HUES64 (cell line): Measurements from ENCODE around the gene SH3RF3.

Experiments used
- H3K27ac ChIP-seq: 2 replicates; pipeline ENCODE4 v1.7.0; 2013; ENCODE audit warnings: low read depth, low read length, inconsistent platforms
- H3K27me3 ChIP-seq: 2 replicates; pipeline ENCODE4 v1.6.1; 2013; ENCODE audit warnings: mild to moderate bottlenecking, low read length; ENCODE audit not compliant: insufficient read depth
- H3K36me3 ChIP-seq: 2 replicates; pipeline ENCODE4 v1.6.1; 2013; ENCODE audit warnings: mild to moderate bottlenecking, low read length; ENCODE audit not compliant: insufficient read depth
- H3K4me1 ChIP-seq: 2 replicates; pipeline ENCODE4 v1.6.1; 2013; ENCODE audit warnings: mild to moderate bottlenecking, low read length, moderate library complexity; ENCODE audit not compliant: insufficient read depth
- H3K4me3 ChIP-seq: 2 replicates; pipeline ENCODE4 v1.5.1; 2013; ENCODE audit warnings: mild to moderate bottlenecking, low read length, moderate library complexity
- H3K9ac ChIP-seq: 2 replicates; pipeline ENCODE4 v1.6.1; 2013; ENCODE audit warnings: mild to moderate bottlenecking, low read depth, low read length
- H3K9me3 ChIP-seq: 2 replicates; pipeline ENCODE4 v1.6.1; 2013; ENCODE audit warnings: low read depth, low read length; ENCODE audit not compliant: insufficient read depth
- WGBS: fragments of 150-250, 120-280 bp; methylation state at CpG from one replicate; pipeline ENCODE4 v1.1.7; 2013; ENCODE audit warnings: missing lambda C conversion rate; 5-methylcytosine and 5-hydroxymethylcytosine counted together

The SH3RF3 gene

GRCh38 chr2:109371481-109372170, 242.6 kb downstream of the SH3RF3 start:
- Histone ChIP-seq H3K36me3 (no peaks in the 10 kb centered on the region), H3K9ac (no peak overlapping the region), H3K4me3 (no peak overlapping the region), H3K27me3 (no peaks in the 10 kb centered on the region), H3K4me1 (no peaks in the 10 kb centered on the region), H3K27ac (no peak overlapping the region), H3K9me3 (no peaks in the 10 kb centered on the region)
- WGBS, result 91% methylated on average over 18 of the region's 18 CpGs

DNA sequence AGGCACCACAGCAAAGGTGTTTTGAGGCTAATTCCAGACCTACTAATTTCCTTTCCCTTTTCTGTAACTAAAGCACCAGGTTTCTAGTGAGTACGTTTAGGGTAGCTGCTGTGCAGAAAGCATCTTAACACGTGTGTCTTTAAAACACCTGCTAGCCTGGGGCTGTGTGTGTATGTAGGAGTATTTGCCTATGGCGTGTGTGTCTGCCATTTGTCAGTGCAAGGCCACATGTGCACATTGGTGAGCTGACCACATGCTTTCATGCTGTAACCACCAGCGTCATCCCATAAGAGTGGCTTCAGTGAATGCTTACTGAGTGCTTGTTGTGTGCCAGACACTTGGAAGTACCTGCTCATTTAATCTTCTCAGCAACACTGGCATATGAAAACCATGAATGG, 243.2 kb downstream of the SH3RF3 start:
- Histone ChIP-seq H3K4me1 (no peaks in the 10 kb centered on the region), H3K36me3 (no peaks in the 10 kb centered on the region), H3K9me3 (no peaks in the 10 kb centered on the region), H3K27ac (no peak overlapping the region), H3K9ac (no peak overlapping the region), H3K4me3 (no peak overlapping the region), H3K27me3 (no peaks in the 10 kb centered on the region)
- WGBS, result 93% methylated on average over 4 of the region's 4 CpGs

DNA sequence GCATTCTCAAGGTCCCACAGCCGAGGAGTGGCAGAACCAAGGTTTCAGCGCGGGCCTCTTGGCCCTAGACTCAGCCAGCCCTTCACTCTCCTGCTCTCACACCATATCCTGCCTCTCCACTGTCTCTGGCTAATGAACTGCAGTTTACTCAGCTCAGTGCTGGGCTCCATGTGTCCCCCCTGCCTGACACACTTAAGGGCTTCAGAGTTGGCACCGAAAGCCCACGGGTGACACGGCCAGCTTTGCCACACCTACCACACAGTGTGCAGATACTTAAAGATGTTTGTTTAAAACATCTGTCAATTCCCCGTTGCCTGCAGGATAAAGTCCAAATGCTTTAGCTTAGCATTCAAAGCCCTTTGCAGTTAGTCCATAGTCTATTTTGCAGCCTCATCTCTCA, 243.6 kb downstream of the SH3RF3 start:
- 93% methylated on average over 7 of the region's 7 CpGs for WGBS
- H3K27me3 ChIP-seq, result no peaks in the 10 kb centered on the region
- no peaks in the 10 kb centered on the region for H3K36me3 ChIP-seq
- H3K4me1 ChIP-seq, result no peaks in the 10 kb centered on the region
- no peaks in the 10 kb centered on the region for H3K9me3 ChIP-seq
- no peak overlapping the region for H3K4me3 ChIP-seq
- no peak overlapping the region for H3K9ac ChIP-seq
- H3K27ac ChIP-seq, result no peak overlapping the region

GRCh38 chr2:109373791-109374547, 245.0 kb downstream of the SH3RF3 start:
- 90% methylated on average over 10 of the region's 10 CpGs for WGBS
- Histone ChIP-seq H3K4me1 (no peaks in the 10 kb centered on the region), H3K4me3 (no peak overlapping the region), H3K9me3 (no peaks in the 10 kb centered on the region), H3K27me3 (no peaks in the 10 kb centered on the region), H3K9ac (no peak overlapping the region), H3K27ac (no peak overlapping the region), H3K36me3 (no peaks in the 10 kb centered on the region)

GRCh38 chr2:109374548-109375130, 245.6 kb downstream of the SH3RF3 start:
- Histone ChIP-seq H3K9me3 (no peaks in the 10 kb centered on the region), H3K27ac (no peak overlapping the region), H3K4me3 (no peak overlapping the region), H3K9ac (no peak overlapping the region), H3K27me3 (no peaks in the 10 kb centered on the region), H3K36me3 (no peaks in the 10 kb centered on the region), H3K4me1 (no peaks in the 10 kb centered on the region)
- 95% methylated on average over 16 of the region's 16 CpGs for WGBS

DNA sequence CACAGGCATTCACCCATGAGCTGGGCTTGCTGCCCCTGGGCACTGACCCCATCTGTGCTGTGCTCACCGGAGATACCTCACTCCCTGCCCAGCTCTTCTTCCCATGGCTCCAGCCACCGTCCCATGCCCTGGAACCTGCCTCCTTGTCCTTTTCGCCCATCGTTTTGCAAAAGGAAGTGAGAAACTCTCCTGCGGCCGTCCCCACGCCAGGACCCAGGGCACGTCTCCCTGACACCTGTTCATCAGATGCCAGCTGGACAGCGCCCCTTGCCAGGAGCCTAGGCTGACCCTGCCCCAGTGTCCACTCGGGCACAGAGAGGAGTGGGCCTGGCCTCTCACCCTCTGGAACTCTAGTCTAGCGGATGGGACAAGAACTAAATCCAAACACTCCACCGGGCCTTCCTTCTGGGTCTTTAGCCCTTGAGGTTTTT, 246.1 kb downstream of the SH3RF3 start:
- no peaks in the 10 kb centered on the region for H3K36me3 ChIP-seq
- no peak overlapping the region for H3K4me3 ChIP-seq
- no peaks in the 10 kb centered on the region for H3K4me1 ChIP-seq
- no peak overlapping the region for H3K27ac ChIP-seq
- H3K27me3 ChIP-seq, result no peaks in the 10 kb centered on the region
- WGBS, result 93% methylated on average over 12 of the region's 12 CpGs
- H3K9me3 ChIP-seq, result no peaks in the 10 kb centered on the region
- no peak overlapping the region for H3K9ac ChIP-seq

DNA sequence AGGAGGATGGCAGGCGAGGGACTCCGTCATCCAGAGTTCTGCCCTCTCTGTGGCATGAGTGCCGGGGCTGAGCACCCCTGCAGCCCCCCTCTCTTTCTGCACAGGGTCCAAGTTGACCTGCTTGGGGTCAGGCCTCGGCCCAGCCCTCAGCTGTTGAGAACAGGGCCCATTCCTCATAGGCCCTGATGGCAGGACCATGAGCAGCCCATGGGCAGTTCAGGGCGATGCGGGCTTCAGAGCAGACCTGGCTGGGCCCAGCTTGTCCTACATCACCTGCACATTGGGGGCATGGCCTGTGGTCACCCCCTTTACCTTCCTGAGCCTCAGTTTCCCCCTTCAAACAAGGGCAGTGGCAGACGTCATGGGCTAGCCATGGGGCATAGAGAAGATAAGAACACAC, 246.7 kb downstream of the SH3RF3 start:
- Histone ChIP-seq H3K9me3 (no peaks in the 10 kb centered on the region), H3K9ac (no peak overlapping the region), H3K4me1 (no peaks in the 10 kb centered on the region), H3K27me3 (no peaks in the 10 kb centered on the region), H3K4me3 (no peak overlapping the region), H3K27ac (no peak overlapping the region), H3K36me3 (no peaks in the 10 kb centered on the region)
- WGBS, result 95% methylated on average over 7 of the region's 7 CpGs

GRCh38 chr2:109376115-109376514, 247.1 kb downstream of the SH3RF3 start:
- Histone ChIP-seq H3K9ac (no peak overlapping the region), H3K27ac (no peak overlapping the region), H3K36me3 (no peaks in the 10 kb centered on the region), H3K27me3 (no peaks in the 10 kb centered on the region), H3K4me1 (no peaks in the 10 kb centered on the region), H3K4me3 (no peak overlapping the region), H3K9me3 (no peaks in the 10 kb centered on the region)
- WGBS, result 85% methylated on average over 7 of the region's 7 CpGs

- Histone ChIP-seq H3K36me3 (no peaks in the 10 kb centered on the region), H3K4me3 (no peak overlapping the region), H3K27me3 (no peaks in the 10 kb centered on the region), H3K9me3 (no peaks in the 10 kb centered on the region), H3K27ac (no peak overlapping the region), H3K9ac (no peak overlapping the region), H3K4me1 (no peaks in the 10 kb centered on the region)
- WGBS, result 94% methylated on average over 13 of the region's 13 CpGs
Measured at GRCh38 chr2:109376796-109377495, 247.9 kb downstream of the SH3RF3 start.

- no peak overlapping the region for H3K27ac ChIP-seq
- no peaks in the 10 kb centered on the region for H3K27me3 ChIP-seq
- no peaks in the 10 kb centered on the region for H3K36me3 ChIP-seq
Measured at GRCh38 chr2:109377976-109378375, 249.0 kb downstream of the SH3RF3 start.

DNA sequence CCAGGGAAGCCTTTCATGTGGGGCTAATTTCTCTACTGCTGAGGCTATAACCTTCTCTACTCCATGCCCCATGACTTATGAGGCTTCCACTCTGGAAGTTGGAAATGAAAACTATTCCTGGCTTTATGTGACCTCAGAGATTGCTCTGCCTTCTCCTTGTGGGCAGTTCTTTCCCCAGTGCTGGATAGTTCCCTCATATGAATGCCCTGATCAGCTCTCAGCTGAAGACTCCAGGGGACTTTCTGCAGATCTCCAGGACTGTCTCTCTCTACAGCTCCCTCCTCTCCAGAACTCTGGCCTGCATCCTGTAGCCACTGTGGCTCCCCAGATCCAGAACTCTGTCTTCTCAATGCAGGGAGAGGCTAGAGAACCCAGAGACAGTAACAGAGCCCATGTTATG, 249.7 kb downstream of the SH3RF3 start:
- H3K9ac ChIP-seq, result no peak overlapping the region
- H3K9me3 ChIP-seq, result no peaks in the 10 kb centered on the region
- no peaks in the 10 kb centered on the region for H3K36me3 ChIP-seq
- H3K4me3 ChIP-seq, result no peak overlapping the region
- H3K27me3 ChIP-seq, result no peaks in the 10 kb centered on the region
- H3K4me1 ChIP-seq, result peaks cover 12% of the 10 kb centered on the region; the same call in 1 of the 2 replicates
- H3K27ac ChIP-seq, result no peak overlapping the region

More at GRCh38 chr2:109377976-109378375, 249.0 kb downstream of the SH3RF3 start:
- Histone ChIP-seq H3K9me3 (no peaks in the 10 kb centered on the region), H3K4me1 (peaks cover 8% of the 10 kb centered on the region; the same call in 1 of the 2 replicates), H3K4me3 (no peak overlapping the region), H3K9ac (no peak overlapping the region)
- WGBS, result 90% methylated on average over 7 of the region's 7 CpGs
